HCT116 (cell line): ENCODE measurements around the gene SEC24D. TPM values are rescaled to one million over a fixed set of nuclear protein-coding genes. Genes with fewer than 3 reads are reported as not detected.

Experiments used
- ATAC-seq: fragments of 200-7000 bp; cut with Tn5 transposase; 2 replicates; pipeline ENCODE4 v1.9.1; 2020; ENCODE audit warnings: mild to moderate bottlenecking, moderate library complexity
- BruUV-seq: library from RNA; stranded (reverse); fragments of 400-500 nt; replicated peaks from 2 replicates; lab custom pipeline; 2021; lab: Mats Ljungman, UMichigan
- CTCF ChIA-PET: fragments of 300-600 bp; sonication (Branson Sonifier 250); formaldehyde crosslinking; loops from one replicate; lab custom pipeline; 2021; ENCODE audit warnings: antibody characterized with exemption; lab: Charles Lee
- POLR2A ChIA-PET: fragments of 300-600, 350-600 bp; sonication (Branson Sonifier 250); formaldehyde crosslinking; loops from one replicate; lab custom pipeline; 2021; ENCODE audit warnings: antibody characterized with exemption; lab: Charles Lee
- RAD21 ChIA-PET, 2 experiments: fragments of 300-600 bp; sonication (Branson Sonifier 250); formaldehyde crosslinking; loops; one replicate each; lab custom pipeline; 2023; ENCODE audit warnings: low total read pairs in 2 of 2; ENCODE audit not compliant: uncharacterized antibody in 2 of 2, unreplicated experiment in 2 of 2, low non-redundant PET in 1 of 2; lab: Charles Lee
- DNase-seq: peaks from one replicate; pipeline ENCODE4 v3.0.0-alpha.2; 2010; ENCODE audit warnings: low read depth, low spot score
- H2AFZ ChIP-seq: fragments of 200-600 bp; shearing (Covaris generic), sonication (generic); 2 replicates; pipeline ENCODE4 v1.6.1; 2017; ENCODE audit warnings: low read depth, mixed run types, mixed read lengths, antibody characterized with exemption, low read length; ENCODE audit not compliant: poor library complexity, severe bottlenecking
- H3K27ac ChIP-seq: 2 replicates; pipeline ENCODE4 v1.5.1; 2012; ENCODE audit warnings: low read depth, low read length
- H3K27me3 ChIP-seq: fragments of 200-600 bp; sonication (generic); 2 replicates; pipeline ENCODE4 v1.6.1; 2016; ENCODE audit warnings: mixed run types, low read length, mixed read lengths; ENCODE audit not compliant: insufficient read depth
- H3K36me3 ChIP-seq, 2 experiments: fragments of 200-500 bp in 1 of 2; fragments of 200-600 bp in 1 of 2; sonication (Bioruptor generic) in 1 of 2; sonication (generic) in 1 of 2; 2 replicates each; pipeline versions ENCODE4 v1.5.1 to v1.6.1; 2014 to 2016; ENCODE audit warnings: low read length in 2 of 2, inconsistent platforms in 1 of 2, mixed read lengths in 1 of 2, mixed run types in 1 of 2; ENCODE audit not compliant: insufficient read depth in 2 of 2, control insufficient read depth in 1 of 2
- H3K4me1 ChIP-seq, 2 experiments: fragments of 200-600 bp in 1 of 2; sonication (generic) in 1 of 2; 2 replicates each; pipeline versions ENCODE4 v1.5.1 to v1.6.1; 2012 to 2017; ENCODE audit warnings: low read length in 2 of 2, inconsistent platforms in 1 of 2, mild to moderate bottlenecking in 1 of 2, mixed read lengths in 1 of 2, mixed run types in 1 of 2, moderate library complexity in 1 of 2; ENCODE audit not compliant: insufficient read depth in 2 of 2, control insufficient read depth in 1 of 2
- H3K4me2 ChIP-seq: fragments of 200-600 bp; sonication (generic); 2 replicates; pipeline ENCODE4 v1.6.1; 2017; ENCODE audit warnings: mixed run types, low read length, mixed read lengths
- H3K4me3 ChIP-seq, 2 experiments: fragments of 200-600 bp in 1 of 2; sonication (generic) in 1 of 2; replicated peaks in 1 of 2; 2 replicates each; pipeline ENCODE4 v1.5.1; 2011 to 2016; ENCODE audit warnings: low read length in 2 of 2, control low read depth in 1 of 2, low read depth in 1 of 2, mild to moderate bottlenecking in 1 of 2, mixed read lengths in 1 of 2, mixed run types in 1 of 2
- H3K79me2 ChIP-seq: fragments of 200-600 bp; sonication (generic); 2 replicates; pipeline ENCODE4 v1.6.1; 2017; ENCODE audit warnings: mild to moderate bottlenecking, mixed run types, low read length, moderate library complexity, mixed read lengths; ENCODE audit not compliant: insufficient read depth
- H3K9ac ChIP-seq: fragments of 200-600 bp; sonication (generic); 2 replicates; pipeline ENCODE4 v1.6.1; 2016; ENCODE audit warnings: low read length, mixed read lengths
- H3K9me2 ChIP-seq: fragments of 200-600 bp; sonication (generic), shearing (Covaris generic); 2 replicates; pipeline ENCODE4 v1.6.1; 2017; ENCODE audit warnings: mixed run types, mild to moderate bottlenecking, moderate library complexity; ENCODE audit not compliant: insufficient read depth
- H3K9me3 ChIP-seq, 2 experiments: fragments of 200-500 bp in 1 of 2; fragments of 200-600 bp in 1 of 2; sonication (Bioruptor generic) in 1 of 2; sonication (generic) in 1 of 2; 2 replicates each; pipeline ENCODE4 v1.6.1; 2014 to 2017; ENCODE audit warnings: low read length in 2 of 2, mixed read lengths in 2 of 2, inconsistent platforms in 1 of 2, low read depth in 1 of 2, mild to moderate bottlenecking in 1 of 2, mixed run types in 1 of 2, moderate library complexity in 1 of 2; ENCODE audit not compliant: control insufficient read depth in 1 of 2, insufficient read depth in 1 of 2
- H4K20me1 ChIP-seq: fragments of 200-600 bp; sonication (generic), shearing (Covaris generic); 2 replicates; pipeline ENCODE4 v1.6.1; 2017; ENCODE audit warnings: mixed run types, mild to moderate bottlenecking, moderate library complexity; ENCODE audit not compliant: insufficient read depth
- ATF3 ChIP-seq: IDR thresholded peaks from 2 replicates; pipeline ENCODE4 v1.6.1; 2012
- CBX3 ChIP-seq: IDR thresholded peaks from 2 replicates; pipeline ENCODE4 v1.6.1; 2012; ENCODE audit warnings: low read depth
- CEBPB ChIP-seq: IDR thresholded peaks from 2 replicates; pipeline ENCODE4 v1.6.1; 2012; ENCODE audit warnings: low read depth
- CTCF ChIP-seq, 3 experiments: fragments of 200-600 bp in 1 of 3; sonication (generic) in 1 of 3; IDR thresholded peaks in 2 of 3; conservative IDR thresholded peaks in 1 of 3; 2 replicates each; pipeline ENCODE4 v1.5.1; 2012 to 2017; ENCODE audit warnings: low read depth in 2 of 3, low read length in 2 of 3, antibody characterized with exemption in 1 of 3, borderline replicate concordance in 1 of 3, control low read depth in 1 of 3, mild to moderate bottlenecking in 1 of 3, mixed read lengths in 1 of 3, mixed run types in 1 of 3, moderate library complexity in 1 of 3; ENCODE audit not compliant: insufficient read depth in 1 of 3
- EGR1 ChIP-seq: IDR thresholded peaks from 2 replicates; pipeline ENCODE4 v1.6.1; 2012; ENCODE audit warnings: low read depth
- ELF1 ChIP-seq: IDR thresholded peaks from 2 replicates; pipeline ENCODE4 v1.6.1; 2012; ENCODE audit warnings: low read depth, borderline replicate concordance
- EZH2 ChIP-seq: fragments of 200-600 bp; sonication (generic); IDR thresholded peaks from 2 replicates; pipeline ENCODE4 v1.6.1; 2017; ENCODE audit warnings: antibody characterized with exemption, mixed run types
- EZH2phosphoT487 ChIP-seq: fragments of 200-600 bp; IDR thresholded peaks from 2 replicates; pipeline ENCODE4 v1.6.1; 2018; ENCODE audit warnings: antibody characterized with exemption, borderline replicate concordance
- FOSL1 ChIP-seq: IDR thresholded peaks from 2 replicates; pipeline ENCODE4 v1.6.1; 2012; ENCODE audit warnings: low read depth
- JUND ChIP-seq: IDR thresholded peaks from 2 replicates; pipeline ENCODE4 v1.6.1; 2012
- MAX ChIP-seq: IDR thresholded peaks from 2 replicates; pipeline ENCODE4 v1.6.1; 2012
- POLR2A ChIP-seq: IDR thresholded peaks from 2 replicates; pipeline ENCODE4 v1.7.0; 2011; ENCODE audit warnings: borderline replicate concordance; ENCODE audit not compliant: insufficient read depth, insufficient read length; ENCODE audit errors: extremely low read depth
- POLR2AphosphoS5 ChIP-seq: IDR thresholded peaks from 2 replicates; pipeline ENCODE4 v1.6.1; 2011; ENCODE audit warnings: mild to moderate bottlenecking, low read depth, low read length, moderate library complexity
- RAD21 ChIP-seq: IDR thresholded peaks from 2 replicates; pipeline ENCODE4 v1.6.1; 2012; ENCODE audit warnings: low read depth, mild to moderate bottlenecking
- REST ChIP-seq: IDR thresholded peaks from 2 replicates; pipeline ENCODE4 v1.6.1; 2012; ENCODE audit warnings: low read depth
- SIN3A ChIP-seq: IDR thresholded peaks from 2 replicates; pipeline ENCODE4 v1.6.1; 2012; ENCODE audit warnings: low read depth
- SP1 ChIP-seq: IDR thresholded peaks from 2 replicates; pipeline ENCODE4 v1.6.1; 2012; ENCODE audit warnings: low read depth
- SRF ChIP-seq: IDR thresholded peaks from 2 replicates; pipeline ENCODE4 v1.6.1; 2012; ENCODE audit warnings: low read depth
- YY1 ChIP-seq: IDR thresholded peaks from 2 replicates; pipeline ENCODE4 v1.6.1; 2011; ENCODE audit warnings: low read length, low read depth, moderate library complexity, mild to moderate bottlenecking; ENCODE audit not compliant: insufficient replicate concordance; ENCODE audit errors: extremely low read depth
- intact Hi-C: fragments of 100-400 bp; cut with micrococcal nuclease; formaldehyde crosslinking; loops from 2 replicates; pipeline ENCODE4 v1.10.0; 2022
- total RNA-seq: library from RNA; stranded (reverse); gene quantifications from one replicate; pipeline ENCODE4 v1.2.1, GENCODE V29; 2021; ENCODE audit not compliant: unreplicated experiment

The SEC24D gene
- total RNA-seq, 1 experiment from 2014 or later, result 28.5 TPM

GRCh38 chr4:118756429-118756828, 79.5 kb downstream of the SEC24D start:
- BruUV-seq, result no TSS peak
- no peak overlapping the region for H3K4me3 ChIP-seq
- TF ChIP-seq CEBPB, result no peak
- TF ChIP-seq RAD21, result no peak
- TF ChIP-seq SP1, result no peak
- TF ChIP-seq CTCF (IDR thresholded peaks at IDR 0.05 in 2 of 3, conservative IDR thresholded peaks at IDR 0.05 in 1 of 3; ENCODE audit: borderline replicate concordance in 1 of 3, insufficient read depth in 1 of 3, low read depth in 2 of 3, low read length in 2 of 3), result no peak
- TF ChIP-seq POLR2AphosphoS5, result no peak
- TF ChIP-seq POLR2A, result no peak
- TF ChIP-seq SIN3A, result no peak
- no peak for TF ChIP-seq MAX
- TF ChIP-seq REST, result no peak
- no peak for TF ChIP-seq SRF
- TF ChIP-seq EZH2phosphoT487, result no peak
- TF ChIP-seq JUND, result no peak
- no peak for TF ChIP-seq YY1
- TF ChIP-seq ELF1, result no peak
- TF ChIP-seq EGR1, result no peak
- no peak for TF ChIP-seq CBX3
- TF ChIP-seq ATF3, result no peak
- TF ChIP-seq FOSL1, result no peak
- TF ChIP-seq EZH2, result no peak
- no peak overlapping the region for H2AFZ ChIP-seq
- intact Hi-C loops, result no loop called here
- H3K4me2 ChIP-seq, result no peak overlapping the region
- no peaks in the 10 kb centered on the region for H3K4me1 ChIP-seq
- no peak overlapping the region for H3K27ac ChIP-seq
- no peak for DNase-seq
- ATAC-seq, result no peak
- RAD21 ChIA-PET, result interaction anchor here in 1 of 2 experiments (0.9 kb wide), 1 partner anchor 16 kb away, joined by 3 read pairs; no protein-coding TSS in a partner anchor
- no peaks in the 10 kb centered on the region for H4K20me1 ChIP-seq
- H3K36me3 ChIP-seq, result peaks cover 0 to 3% of the 10 kb centered on the region in 2 experiments; a peak in 1 of 4 replicates
- no peaks in the 10 kb centered on the region for H3K9me2 ChIP-seq
- H3K9ac ChIP-seq, result no peak overlapping the region
- no peaks in the 10 kb centered on the region for H3K9me3 ChIP-seq
- H3K27me3 ChIP-seq, result no peaks in the 10 kb centered on the region
- no peaks in the 10 kb centered on the region for H3K79me2 ChIP-seq
- POLR2A ChIA-PET, result no interaction called here
- CTCF ChIA-PET, result no interaction called here
